Esophagus squamous epithelium (tissue), 5 donors: ENCODE results near the gene KCTD17. TPM values are rescaled to one million over a fixed set of nuclear protein-coding genes. Genes with fewer than 3 reads are reported as not detected.
A peak's percentile ranks its signal among the peaks of the same experiment; 100 is the strongest.

ENCODE experiments used
- DNase-seq: peaks from one replicate; lab custom pipeline; 2025; lab: John Stamatoyannopoulos, UW
- H3K27ac ChIP-seq, 4 donors: fragments of 200-600 bp; sonication (generic); one replicate each; pipeline ENCODE4 v1.5.1; 2016 to 2019; ENCODE audit warnings: mild to moderate bottlenecking in 1 of 4
- H3K27me3 ChIP-seq, 4 donors: fragments of 200-600 bp; sonication (generic); 1 replicate in 3 of 4; 2 replicates in 1 of 4; pipeline versions ENCODE4 v1.5.1 to v1.6.0; 2017 to 2021; ENCODE audit warnings: antibody characterized with exemption in 1 of 4
- H3K36me3 ChIP-seq, 3 donors: fragments of 200-600 bp; sonication (generic); one replicate each; pipeline ENCODE4 v1.5.1; 2016 to 2019
- H3K4me1 ChIP-seq, 3 donors: fragments of 200-600 bp; sonication (generic); one replicate each; pipeline ENCODE4 v1.5.1; 2017 to 2019
- H3K4me3 ChIP-seq, 4 donors: fragments of 200-600 bp; sonication (generic); 1 replicate in 3 of 4; 2 replicates in 1 of 4; pipeline ENCODE4 v1.5.1; 2016 to 2019; ENCODE audit warnings: mild to moderate bottlenecking in 2 of 4, moderate library complexity in 1 of 4
- H3K9me3 ChIP-seq, 3 donors: fragments of 200-600 bp; sonication (generic); one replicate each; pipeline ENCODE4 v1.5.1; 2016 to 2019
- CTCF ChIP-seq, 6 experiments: fragments of 450-650 bp in 4 of 6; fragments of 200-600 bp in 2 of 6; sonication (generic) in 2 of 6; IDR thresholded peaks; one replicate each; pipeline ENCODE4 v1.5.1; 2016 to 2019; ENCODE audit warnings: antibody characterized with exemption in 6 of 6, mild to moderate bottlenecking in 4 of 6, moderate library complexity in 4 of 6
- POLR2A ChIP-seq, 4 donors: fragments of 450-650 bp; IDR thresholded peaks; one replicate each; pipeline ENCODE4 v1.6.1; 2017; ENCODE audit warnings: antibody characterized with exemption in 4 of 4, mild to moderate bottlenecking in 4 of 4, moderate library complexity in 3 of 4
- WGBS, 2 donors: methylation state at CpG; one replicate each; pipeline ENCODE4 v1.1.5; 2018; 5-methylcytosine and 5-hydroxymethylcytosine counted together
- intact Hi-C: fragments of 100-400 bp; cut with DNase I; formaldehyde crosslinking; loops from one replicate; pipeline ENCODE4 v1.15.0; 2022
- total RNA-seq, 4 donors: library from RNA; depleted of rRNA; stranded (reverse); fragments of >200 nt; gene quantifications; one replicate each; pipeline ENCODE4 v1.1.0, GENCODE V29; 2016
- donor health status: DM: yes; HTN: yes; CAD: no.

Gene KCTD17
- total RNA-seq, 4 donors from 2014 or later, result 1.1 to 10.7 (median 6.5) TPM

- Histone ChIP-seq H3K4me1 (peaks cover 15 to 38% (median 20%) of the 10 kb centered on the region in 3 donors), H3K27ac (no peak overlapping the region), H3K27me3 (no peaks in the 10 kb centered on the region), H3K4me3 (no peak overlapping the region), H3K36me3 (no peaks in the 10 kb centered on the region), H3K9me3 (no peaks in the 10 kb centered on the region)
- TF ChIP-seq POLR2A (IDR thresholded peaks at IDR 0.05), result no peak
- TF ChIP-seq CTCF (IDR thresholded peaks at IDR 0.05), result no peak
- WGBS, 2 donors, result 77 to 81% methylated on average over 6 of the region's 6 CpGs
- no peak for DNase-seq
- intact Hi-C loops, result loop anchor here (10.0 kb wide), 1 partner anchor 63 kb away; no protein-coding TSS in a partner anchor
Measured at GRCh38 chr22:37048133-37048532, 3.4 kb upstream of the KCTD17 start.

DNA sequence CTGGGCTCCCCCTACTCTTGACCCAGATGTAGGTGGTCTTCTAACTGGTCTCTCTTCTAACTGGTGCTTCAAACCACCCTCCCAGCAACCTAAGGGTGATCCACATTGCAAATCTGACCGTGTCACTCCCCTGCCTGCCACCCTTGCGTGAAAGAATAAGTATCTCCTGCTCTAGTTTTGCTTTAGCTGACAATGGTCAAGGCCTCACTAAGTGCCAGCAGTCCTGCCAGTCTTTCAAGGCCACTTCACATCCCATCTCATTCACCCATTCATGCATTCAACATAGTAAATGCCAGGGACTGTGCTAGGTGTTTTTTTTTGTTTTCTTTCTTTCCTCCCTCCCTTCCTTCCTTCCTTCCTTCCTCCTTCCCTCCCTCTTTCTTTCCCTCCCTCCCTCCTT is 2.3 kb upstream of the KCTD17 start:
- Histone ChIP-seq H3K4me1 (peaks cover 15 to 40% (median 23%) of the 10 kb centered on the region in 3 donors), H3K4me3 (no peak overlapping the region), H3K27me3 (no peaks in the 10 kb centered on the region), H3K27ac (no peak overlapping the region), H3K36me3 (peaks cover 0 to 5% (median 0%) of the 10 kb centered on the region in 3 donors), H3K9me3 (no peaks in the 10 kb centered on the region)
- no peak for TF ChIP-seq POLR2A (IDR thresholded peaks at IDR 0.05)
- no peak for TF ChIP-seq CTCF (IDR thresholded peaks at IDR 0.05)
- intact Hi-C loops, result loop anchor here (10.0 kb wide), 1 partner anchor 64 kb away; no protein-coding TSS in a partner anchor
- no peak for DNase-seq
- 81 to 86% methylated on average over 2 of the region's 2 CpGs for WGBS, 2 donors

GRCh38 chr22:37050913-37051312 is 629 bp upstream of the KCTD17 start:
- H3K36me3 ChIP-seq, result peaks cover 0 to 15% (median 0%) of the 10 kb centered on the region in 3 donors
- H3K4me1 ChIP-seq, result peaks cover 13 to 41% (median 23%) of the 10 kb centered on the region in 3 donors
- H3K27ac ChIP-seq, result peak overlapping the region in 1 of 4 donors; percentile 50
- no peaks in the 10 kb centered on the region for H3K9me3 ChIP-seq
- no peak for DNase-seq
- H3K4me3 ChIP-seq, result peak overlapping the region in 1 of 4 donors; percentile 76
- intact Hi-C loops, result no loop called here
- 65 to 74% methylated on average over 3 to 5 of the region's 6 CpGs for WGBS, 2 donors
- H3K27me3 ChIP-seq, result no peaks in the 10 kb centered on the region
- TF ChIP-seq POLR2A (IDR thresholded peaks at IDR 0.05) (no peak), CTCF (IDR thresholded peaks at IDR 0.05) (no peak)

DNA sequence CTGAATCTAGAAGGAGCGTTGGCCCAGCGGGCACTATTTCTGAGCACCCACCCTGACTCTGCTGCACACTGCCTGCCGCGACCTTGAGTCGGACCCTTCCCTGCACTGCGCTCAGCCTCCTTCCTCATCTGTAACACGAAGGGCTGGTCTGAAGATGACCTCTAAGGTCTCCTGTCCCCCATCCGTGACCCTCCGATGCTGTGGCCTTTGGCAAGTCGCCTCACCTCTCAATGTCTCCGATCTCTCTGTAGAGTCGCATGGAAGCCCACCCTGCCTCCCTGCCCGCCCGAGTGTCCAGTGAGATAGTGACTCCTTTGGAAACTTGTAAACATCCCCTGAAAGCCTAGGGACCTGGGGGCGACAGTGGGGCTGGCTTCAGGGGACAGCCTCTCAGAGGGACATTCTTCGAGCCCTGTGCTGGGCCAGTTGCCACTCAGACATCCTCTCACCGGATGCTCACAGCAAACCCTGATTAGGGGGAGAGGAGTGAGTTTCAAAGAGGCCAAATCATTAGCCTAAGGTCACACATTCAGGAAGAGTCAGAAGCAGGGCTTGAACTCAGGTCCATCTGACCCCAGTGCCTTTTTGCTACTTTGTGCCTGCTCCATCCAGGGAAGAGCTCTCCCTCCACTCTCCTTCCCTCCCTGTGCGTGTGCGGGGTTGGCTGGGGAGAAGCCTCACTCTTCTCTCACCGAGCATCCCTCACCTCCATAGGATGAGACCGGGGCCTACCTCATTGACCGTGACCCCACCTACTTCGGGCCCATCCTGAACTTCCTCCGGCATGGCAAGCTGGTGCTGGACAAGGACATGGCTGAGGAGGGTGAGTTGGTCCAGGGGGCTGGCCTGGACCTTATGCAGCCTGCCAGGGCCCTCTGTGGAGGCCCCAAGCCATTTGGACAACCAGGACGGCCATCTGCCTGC is 1.1 kb downstream of the KCTD17 start:
- WGBS, 2 donors, result 75 to 80% methylated on average over 15 to 19 of the region's 25 CpGs
- intact Hi-C loops, result no loop called here
- no peaks in the 10 kb centered on the region for H3K9me3 ChIP-seq
- H3K27ac ChIP-seq, result peak overlapping the region in 2 of 4 donors; percentile 68 to 71
- DNase-seq, result no peak
- peaks cover 13 to 41% (median 23%) of the 10 kb centered on the region in 3 donors for H3K4me1 ChIP-seq
- no peak for TF ChIP-seq CTCF (IDR thresholded peaks at IDR 0.05)
- no peak for TF ChIP-seq POLR2A (IDR thresholded peaks at IDR 0.05)
- H3K36me3 ChIP-seq, result peaks cover 0 to 32% (median 0%) of the 10 kb centered on the region in 3 donors
- H3K27me3 ChIP-seq, result no peaks in the 10 kb centered on the region
- H3K4me3 ChIP-seq, result peak overlapping the region; percentile 42 to 76 (median 58)
